Mammary epithelial cell (primary cell): Measurements from ENCODE around the gene GLB1L2.

Source experiments
- CTCF ChIP-seq, 2 donors: IDR thresholded peaks in 1 of 2; conservative IDR thresholded peaks in 1 of 2; 2 replicates each; pipeline ENCODE4 v1.5.1; 2011 to 2012; ENCODE audit warnings: inconsistent platforms in 2 of 2, low read length in 2 of 2, mild to moderate bottlenecking in 2 of 2, control low read depth in 1 of 2, low read depth in 1 of 2; ENCODE audit not compliant: insufficient read depth in 1 of 2; ENCODE audit errors: extremely low read depth in 1 of 2
- EZH2 ChIP-seq: IDR thresholded peaks from 2 replicates; pipeline ENCODE4 v1.6.1; 2012; ENCODE audit warnings: low read length, inconsistent platforms, borderline replicate concordance

GRCh38 chr11:134346101-134346975 lies 14.6 kb downstream of the GLB1L2 start:
- TF ChIP-seq CTCF (conservative IDR thresholded peaks at IDR 0.05 in 1 of 2, IDR thresholded peaks at IDR 0.05 in 1 of 2; ENCODE audit: extremely low read depth in 1 of 2, insufficient read depth in 1 of 2, low read depth in 1 of 2, low read length in 2 of 2) (no peak), EZH2 (no peak)
